Measurements from ENCODE around the gene CYBA.

The CYBA gene

GRCh38 chr16:88643644-88643932 is 7.3 kb downstream of the CYBA start:
- no peak for DNase-seq (ENCODE audit: insufficient read length, low spot score)
- no peak for TF ChIP-seq CTCF (IDR thresholded peaks at IDR 0.05; ENCODE audit: insufficient read depth, missing control alignments)
- no peak for FAIRE-seq

GRCh38 chr16:88642881-88643643 is 7.8 kb downstream of the CYBA start:
- DNase-seq (ENCODE audit: insufficient read length, low spot score) (no peak), FAIRE-seq (no peak)
- no peak for TF ChIP-seq CTCF (IDR thresholded peaks at IDR 0.05; ENCODE audit: insufficient read depth, missing control alignments)

GRCh38 chr16:88640498-88641247 is 10.2 kb downstream of the CYBA start:
- FAIRE-seq (no peak), DNase-seq (ENCODE audit: insufficient read length, low spot score) (no peak)
- no peak for TF ChIP-seq CTCF (IDR thresholded peaks at IDR 0.05; ENCODE audit: insufficient read depth, missing control alignments)

GRCh38 chr16:88640039-88640495 is 10.8 kb downstream of the CYBA start:
- DNase-seq (ENCODE audit: insufficient read length, low spot score) = no peak
- no peak for TF ChIP-seq CTCF (IDR thresholded peaks at IDR 0.05; ENCODE audit: insufficient read depth, missing control alignments)
- no peak for FAIRE-seq

- FAIRE-seq (no peak), DNase-seq (ENCODE audit: insufficient read length, low spot score) (no peak)
- TF ChIP-seq CTCF (IDR thresholded peaks at IDR 0.05; ENCODE audit: insufficient read depth, missing control alignments) = no peak
Observed at GRCh38 chr16:88639231-88640038, 11.4 kb downstream of the CYBA start.

- no peak for TF ChIP-seq CTCF (IDR thresholded peaks at IDR 0.05; ENCODE audit: insufficient read depth, missing control alignments)
- no peak for DNase-seq (ENCODE audit: insufficient read length, low spot score)
- FAIRE-seq = no peak
Observed at GRCh38 chr16:88638323-88639230, 12.3 kb downstream of the CYBA start, which contains the start of gene IL17C. Gene IL17C (plus strand): TSS chr16:88638572. CDS start chr16:88638642, 70 bp downstream.
